NCI-H1930 (cell line): ENCODE measurements around the gene VIPAS39.
"Not testable (repeated sequence)": the region's sequence is repeated elsewhere in the genome, so short reads cannot be mapped to it uniquely, and the experiment has no call there.

Experiments
- DNase-seq, 2 experiments: peaks; one replicate each; lab custom pipeline; 2025; lab: John Stamatoyannopoulos, UW

The VIPAS39 gene

GRCh38 chr14:77470224-77470870 is 12.9 kb upstream of the VIPAS39 start:
- DNase-seq, result no peak

GRCh38 chr14:77469539-77469938 is 12.1 kb upstream of the VIPAS39 start:
- no peak for DNase-seq

- no peak for DNase-seq
Observed at GRCh38 chr14:77469067-77469505, 11.7 kb upstream of the VIPAS39 start.

- no peak for DNase-seq
Observed at GRCh38 chr14:77467801-77468200, 10.4 kb upstream of the VIPAS39 start.

GRCh38 chr14:77459072-77459723 is 1.8 kb upstream of the VIPAS39 start:
- DNase-seq, result peak; percentile 28 to 52

- DNase-seq, result no peak
Observed at GRCh38 chr14:77458249-77458950, 999 bp upstream of the VIPAS39 start.

GRCh38 chr14:77457115-77457521 is 283 bp downstream of the VIPAS39 start:
- no peak for DNase-seq

- DNase-seq, result no peak
Observed at GRCh38 chr14:77455966-77456640, 1.3 kb downstream of the VIPAS39 start.

- DNase-seq, result no peak
Observed at GRCh38 chr14:77442196-77442595, 15.2 kb downstream of the VIPAS39 start.

GRCh38 chr14:77439861-77440260 is 17.5 kb downstream of the VIPAS39 start:
- DNase-seq, result no peak

GRCh38 chr14:77438596-77438995 is 18.8 kb downstream of the VIPAS39 start:
- DNase-seq, result no peak

GRCh38 chr14:77436042-77436441 is 21.4 kb downstream of the VIPAS39 start:
- no peak for DNase-seq

GRCh38 chr14:77426396-77426795 is 31.0 kb downstream of the VIPAS39 start:
- DNase-seq, result no peak

- DNase-seq, result no peak
Observed at GRCh38 chr14:77424862-77425261, 32.5 kb downstream of the VIPAS39 start.

- DNase-seq, result no peak
Observed at GRCh38 chr14:77423423-77423822, 34.0 kb downstream of the VIPAS39 start, which contains the start of gene NOXRED1. Gene NOXRED1, minus strand, starts transcription at chr14:77423523. Its CDS starts 634 bp downstream, at chr14:77422889.

GRCh38 chr14:77421201-77421600 is 36.2 kb downstream of the VIPAS39 start:
- DNase-seq, result no peak

- no peak for DNase-seq
Observed at GRCh38 chr14:77416836-77417235, 40.6 kb downstream of the VIPAS39 start.

- not testable (repeated sequence) for DNase-seq
Observed at GRCh38 chr14:77416098-77416497, 41.3 kb downstream of the VIPAS39 start.

GRCh38 chr14:77415403-77416030 is 41.9 kb downstream of the VIPAS39 start:
- not testable (repeated sequence) for DNase-seq

GRCh38 chr14:77409131-77409533 is 48.3 kb downstream of the VIPAS39 start:
- DNase-seq, result no peak

- no peak for DNase-seq
Observed at GRCh38 chr14:77407158-77407557, 50.2 kb downstream of the VIPAS39 start.

- DNase-seq, result no peak
Observed at GRCh38 chr14:77406718-77407117, 50.7 kb downstream of the VIPAS39 start.
